Measurements from ENCODE around the gene PBX1. TPM values are rescaled to one million over a fixed set of nuclear protein-coding genes. Genes with fewer than 3 reads are reported as not detected.

PBX1 gene
- total and polyA plus RNA-seq, 7 donors: 6.7 to 168 (median 118) TPM

DNA sequence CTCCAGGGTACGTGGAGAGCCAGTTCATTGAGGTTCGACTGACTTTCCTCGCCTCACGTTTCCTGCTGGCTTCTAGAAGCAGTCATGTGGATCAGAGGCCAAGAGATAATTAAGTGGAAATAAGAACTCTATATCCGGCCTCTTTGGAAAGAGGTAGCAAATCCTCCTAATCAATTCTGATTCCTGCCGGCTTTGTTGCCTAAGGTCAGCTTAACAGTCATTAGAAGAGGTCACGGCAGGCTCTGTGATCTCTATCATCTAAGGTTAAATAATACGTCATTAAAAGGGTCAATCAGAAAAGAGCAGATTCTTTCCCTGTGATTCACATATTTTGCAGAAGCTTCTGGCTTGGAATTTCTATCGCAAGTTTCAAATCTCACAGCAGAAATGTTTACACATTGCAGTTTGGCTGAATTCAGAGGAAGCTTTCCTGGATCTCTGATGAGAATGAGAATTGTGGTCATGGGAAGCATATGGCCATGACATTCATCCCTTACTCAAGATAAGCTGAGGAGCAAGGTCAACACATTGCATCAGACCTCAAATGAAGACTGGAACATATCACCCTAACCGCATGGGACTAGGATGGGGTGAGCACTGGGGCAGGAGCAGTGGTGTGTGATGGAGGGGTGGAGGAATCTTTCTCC lies 189.4 kb downstream of the PBX1 start:
- intact Hi-C loops (cut with DNase I): no loop called here
- Histone ChIP-seq H3K4me1 (peaks cover 0 to 77% (median 62%) of the 10 kb centered on the region in 4 donors), H3K4me3 (no peak overlapping the region), H3K9me3 (no peaks in the 10 kb centered on the region), H3K27ac (peak overlapping the region; percentile 58 to 88 (median 72)), H3K36me3 (no peaks in the 10 kb centered on the region), H3K27me3 (no peaks in the 10 kb centered on the region)
- peak; percentile 53 to 78 (median 72) for TF ChIP-seq POLR2AphosphoS5 (IDR thresholded peaks at IDR 0.05)
- TF ChIP-seq POLR2A (IDR thresholded peaks at IDR 0.05): no peak
- TF ChIP-seq EP300 (IDR thresholded peaks at IDR 0.05): peak in 1 of 4 donors; percentile 69
- TF ChIP-seq, protein P1, sequence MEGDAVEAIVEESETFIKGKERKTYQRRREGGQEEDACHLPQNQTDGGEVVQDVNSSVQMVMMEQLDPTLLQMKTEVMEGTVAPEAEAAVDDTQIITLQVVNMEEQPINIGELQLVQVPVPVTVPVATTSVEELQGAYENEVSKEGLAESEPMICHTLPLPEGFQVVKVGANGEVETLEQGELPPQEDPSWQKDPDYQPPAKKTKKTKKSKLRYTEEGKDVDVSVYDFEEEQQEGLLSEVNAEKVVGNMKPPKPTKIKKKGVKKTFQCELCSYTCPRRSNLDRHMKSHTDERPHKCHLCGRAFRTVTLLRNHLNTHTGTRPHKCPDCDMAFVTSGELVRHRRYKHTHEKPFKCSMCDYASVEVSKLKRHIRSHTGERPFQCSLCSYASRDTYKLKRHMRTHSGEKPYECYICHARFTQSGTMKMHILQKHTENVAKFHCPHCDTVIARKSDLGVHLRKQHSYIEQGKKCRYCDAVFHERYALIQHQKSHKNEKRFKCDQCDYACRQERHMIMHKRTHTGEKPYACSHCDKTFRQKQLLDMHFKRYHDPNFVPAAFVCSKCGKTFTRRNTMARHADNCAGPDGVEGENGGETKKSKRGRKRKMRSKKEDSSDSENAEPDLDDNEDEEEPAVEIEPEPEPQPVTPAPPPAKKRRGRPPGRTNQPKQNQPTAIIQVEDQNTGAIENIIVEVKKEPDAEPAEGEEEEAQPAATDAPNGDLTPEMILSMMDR (IDR thresholded peaks at IDR 0.05): no peak
- 79 to 86% methylated on average over 10 of the region's 10 CpGs for WGBS, 2 donors
- DNase-seq: peak; percentile 78

DNA sequence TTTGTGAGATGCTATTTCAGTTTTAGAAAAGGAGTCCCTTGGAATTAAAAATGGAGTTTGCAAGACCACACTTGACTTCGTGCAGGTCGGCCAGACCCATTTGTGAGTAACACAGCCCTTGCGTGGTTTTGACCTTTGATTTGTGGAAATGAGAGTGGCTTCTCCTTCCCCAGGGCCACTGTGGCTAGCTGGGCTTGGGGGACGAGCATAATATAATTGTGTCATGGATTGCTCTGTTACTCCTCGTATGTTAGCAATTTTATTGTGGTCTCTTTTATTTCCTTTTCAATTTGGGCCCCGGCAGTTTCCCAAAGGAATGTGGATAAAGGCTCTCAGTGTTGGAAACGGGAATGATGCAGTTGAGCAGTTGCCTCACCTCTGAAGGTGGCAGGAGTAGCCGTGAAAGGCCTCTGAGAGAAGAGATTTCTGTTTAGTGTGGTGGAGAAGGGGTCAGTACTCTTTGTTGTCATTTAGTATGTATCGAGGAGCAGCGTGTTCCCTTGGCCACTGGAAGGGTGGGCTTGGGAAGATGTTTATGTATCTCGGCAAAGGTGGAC lies 194.6 kb downstream of the PBX1 start:
- intact Hi-C loops (cut with DNase I): loop anchor here (5.0 kb wide), 1 partner anchor 46 kb away; no protein-coding TSS in a partner anchor
- no peaks in the 10 kb centered on the region for H3K9me3 ChIP-seq
- no peaks in the 10 kb centered on the region for H3K36me3 ChIP-seq
- peaks cover 0 to 82% (median 67%) of the 10 kb centered on the region in 4 donors for H3K4me1 ChIP-seq
- peak overlapping the region; percentile 5 to 33 (median 26) for H3K4me3 ChIP-seq
- 77 to 86% methylated on average over 11 of the region's 11 CpGs for WGBS, 2 donors
- no peak for DNase-seq
- peak overlapping the region; percentile 80 to 88 (median 88) for H3K27ac ChIP-seq
- H3K27me3 ChIP-seq: no peaks in the 10 kb centered on the region
- TF ChIP-seq POLR2AphosphoS5 (IDR thresholded peaks at IDR 0.05) (no peak), POLR2A (IDR thresholded peaks at IDR 0.05) (no peak), EP300 (IDR thresholded peaks at IDR 0.05) (no peak)
- TF ChIP-seq, protein P1 (IDR thresholded peaks at IDR 0.05): no peak

DNA sequence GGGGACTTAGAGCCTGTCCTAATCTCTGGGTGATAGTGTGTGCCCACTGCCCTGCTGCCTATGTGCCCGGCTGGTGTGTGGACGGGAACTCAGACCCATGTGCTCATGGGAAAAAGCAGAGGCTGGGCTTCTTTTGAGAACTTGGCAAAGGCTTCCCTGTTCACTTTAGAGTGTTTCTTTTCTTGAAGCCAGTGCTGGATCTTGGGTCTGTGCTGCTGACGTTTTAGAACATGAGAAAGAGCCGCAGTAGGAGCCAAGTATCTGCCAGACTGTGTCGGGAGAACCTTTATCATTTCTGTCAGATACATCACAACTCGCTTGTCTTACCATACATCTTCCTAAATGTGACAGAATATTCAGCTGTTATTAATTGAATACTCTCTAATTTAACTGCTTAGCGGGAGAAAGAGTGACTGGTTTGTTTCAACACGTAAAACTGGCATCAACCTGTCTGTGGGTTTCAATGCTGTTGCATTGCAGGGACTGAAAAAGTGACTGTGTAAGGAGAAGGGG lies 195.2 kb downstream of the PBX1 start:
- H3K27me3 ChIP-seq: no peaks in the 10 kb centered on the region
- peaks cover 0 to 82% (median 69%) of the 10 kb centered on the region in 4 donors for H3K4me1 ChIP-seq
- no peaks in the 10 kb centered on the region for H3K36me3 ChIP-seq
- 74 to 90% methylated on average over 8 of the region's 8 CpGs for WGBS, 2 donors
- peak; percentile 90 for DNase-seq
- intact Hi-C loops (cut with DNase I): loop anchor here (5.0 kb wide), 1 partner anchor 47 kb away; no protein-coding TSS in a partner anchor
- H3K27ac ChIP-seq: peak overlapping the region; percentile 80 to 88 (median 88)
- H3K9me3 ChIP-seq: no peaks in the 10 kb centered on the region
- TF ChIP-seq POLR2A (IDR thresholded peaks at IDR 0.05) (no peak), EP300 (IDR thresholded peaks at IDR 0.05) (peak; percentile 46 to 85 (median 68)), POLR2AphosphoS5 (IDR thresholded peaks at IDR 0.05) (peak; percentile 83 to 95 (median 88))
- TF ChIP-seq, protein P1 (IDR thresholded peaks at IDR 0.05): no peak
- peak overlapping the region; percentile 5 to 33 (median 26) for H3K4me3 ChIP-seq

DNA sequence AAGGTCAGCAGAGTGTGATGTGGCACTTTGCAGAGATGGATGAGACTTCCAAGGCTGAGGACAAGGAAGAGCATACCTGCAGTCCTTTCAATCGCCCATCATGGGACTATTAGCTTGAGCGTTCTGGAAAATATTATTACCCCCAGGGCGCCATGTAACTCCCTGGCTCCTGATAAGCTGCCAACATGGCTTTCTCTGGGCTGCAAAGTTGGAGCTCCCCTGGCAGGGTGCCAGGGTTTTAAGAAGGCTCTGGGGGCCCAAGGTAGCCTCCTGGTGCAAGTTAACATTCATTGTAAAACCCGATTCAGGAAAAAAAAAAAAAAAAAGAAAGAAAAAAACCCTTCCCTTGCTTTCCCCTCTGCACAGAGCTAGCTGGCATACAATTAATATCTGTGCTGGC lies 196.7 kb downstream of the PBX1 start:
- H3K36me3 ChIP-seq: no peaks in the 10 kb centered on the region
- intact Hi-C loops (cut with DNase I): no loop called here
- H3K9me3 ChIP-seq: no peaks in the 10 kb centered on the region
- no peaks in the 10 kb centered on the region for H3K27me3 ChIP-seq
- no peak for DNase-seq
- 86 to 89% methylated on average over 4 of the region's 4 CpGs for WGBS, 2 donors
- H3K4me3 ChIP-seq: no peak overlapping the region
- H3K4me1 ChIP-seq: peaks cover 0 to 82% (median 74%) of the 10 kb centered on the region in 4 donors
- TF ChIP-seq, protein P1 (IDR thresholded peaks at IDR 0.05): no peak
- TF ChIP-seq EP300 (IDR thresholded peaks at IDR 0.05): no peak
- no peak for TF ChIP-seq POLR2A (IDR thresholded peaks at IDR 0.05)
- no peak for TF ChIP-seq POLR2AphosphoS5 (IDR thresholded peaks at IDR 0.05)
- H3K27ac ChIP-seq: peak overlapping the region; percentile 80 to 88 (median 88)

All from sigmoid colon (tissue), 7 donors.